GM23338 (cell line): ENCODE results near the gene MST1. TPM values are rescaled to one million over a fixed set of nuclear protein-coding genes. Genes with fewer than 3 reads are reported as not detected.

ENCODE experiments used
- ATAC-seq: fragments of 200-7000 bp; cut with Tn5 transposase; 3 replicates; pipeline ENCODE4 v1.9.1; 2020
- DNase-seq: peaks from one replicate; pipeline ENCODE4 v3.0.0-alpha.2; 2015; ENCODE audit warnings: low spot score
- H2AFZ ChIP-seq: fragments of 200-600 bp; sonication (generic); 2 replicates; pipeline ENCODE4 v1.8.0; 2016; ENCODE audit warnings: antibody characterized with exemption, mild to moderate bottlenecking, moderate library complexity
- H3F3A ChIP-seq: fragments of 200-600 bp; sonication (generic); replicated peaks from 2 replicates; pipeline ENCODE4 v1.8.0; 2017; ENCODE audit warnings: antibody characterized with exemption, mixed run types, low read depth
- H3K27ac ChIP-seq: fragments of 200-600 bp; sonication (generic); 2 replicates; pipeline ENCODE4 v1.6.1; 2016; ENCODE audit warnings: low read depth
- H3K27me3 ChIP-seq: fragments of 200-600 bp; sonication (generic); 2 replicates; pipeline ENCODE4 v1.8.0; 2016; ENCODE audit warnings: mild to moderate bottlenecking, mixed run types, moderate library complexity; ENCODE audit not compliant: insufficient read depth
- H3K36me3 ChIP-seq: fragments of 200-600 bp; sonication (generic); 2 replicates; pipeline ENCODE4 v1.8.0; 2016; ENCODE audit warnings: mild to moderate bottlenecking; ENCODE audit not compliant: insufficient read depth
- H3K4me1 ChIP-seq: fragments of 200-600 bp; sonication (generic); 2 replicates; pipeline ENCODE4 v1.8.0; 2016; ENCODE audit warnings: mild to moderate bottlenecking, moderate library complexity; ENCODE audit not compliant: insufficient read depth
- H3K4me2 ChIP-seq: fragments of 200-600 bp; sonication (generic); 2 replicates; pipeline ENCODE4 v1.7.1; 2017; ENCODE audit warnings: mixed run types
- H3K4me3 ChIP-seq: fragments of 200-600 bp; sonication (generic); 2 replicates; pipeline ENCODE4 v1.6.1; 2016; ENCODE audit warnings: mixed run types
- H3K79me2 ChIP-seq: fragments of 200-600 bp; sonication (generic); replicated peaks from 2 replicates; pipeline ENCODE4 v1.8.0; 2017; ENCODE audit warnings: mild to moderate bottlenecking; ENCODE audit not compliant: insufficient read depth
- H3K9me2 ChIP-seq: fragments of 200-600 bp; sonication (generic); 2 replicates; pipeline ENCODE4 v1.8.0; 2017; ENCODE audit not compliant: insufficient read depth
- H4K20me1 ChIP-seq: fragments of 200-600 bp; sonication (generic); replicated peaks from 2 replicates; pipeline ENCODE4 v1.8.0; 2017; ENCODE audit warnings: mild to moderate bottlenecking; ENCODE audit not compliant: insufficient read depth
- H3K27ac Mint-ChIP-seq: 2 replicates; pipeline ENCODE4 v1.8.0; 2020; ENCODE audit warnings: inconsistent platforms, mild to moderate bottlenecking, moderate library complexity, mixed read lengths
- H3K27me3 Mint-ChIP-seq: 3 replicates; pipeline ENCODE4 v1.8.0; 2022; ENCODE audit warnings: low read depth, mild to moderate bottlenecking, moderate library complexity, mixed read lengths, inconsistent platforms; ENCODE audit not compliant: insufficient read depth, poor library complexity
- H3K36me3 Mint-ChIP-seq: 3 replicates; pipeline ENCODE4 v1.8.0; 2021; ENCODE audit warnings: low read depth, mild to moderate bottlenecking, inconsistent platforms, moderate library complexity, mixed read lengths
- H3K4me1 Mint-ChIP-seq: 3 replicates; pipeline ENCODE4 v1.8.0; 2020; ENCODE audit warnings: mild to moderate bottlenecking, inconsistent platforms, mixed read lengths
- H3K4me3 Mint-ChIP-seq: 3 replicates; pipeline ENCODE4 v1.8.0; 2021; ENCODE audit warnings: moderate library complexity, mild to moderate bottlenecking, inconsistent platforms, mixed read lengths
- H3K9me3 Mint-ChIP-seq: 3 replicates; pipeline ENCODE4 v1.8.0; 2020; ENCODE audit warnings: moderate library complexity, mild to moderate bottlenecking, inconsistent platforms, mixed read lengths
- EZH2phosphoT487 ChIP-seq: fragments of 200-600 bp; sonication (generic); IDR thresholded peaks from one replicate; pipeline ENCODE4 v1.8.1; 2018; ENCODE audit warnings: antibody characterized with exemption; ENCODE audit not compliant: unreplicated experiment
- JUNB ChIP-seq: IDR thresholded peaks from one replicate; pipeline ENCODE4 v1.6.1; 2016; ENCODE audit warnings: antibody characterized with exemption; ENCODE audit not compliant: unreplicated experiment
- NANOG ChIP-seq: IDR thresholded peaks from 2 replicates; pipeline ENCODE4 v1.6.1; 2016; ENCODE audit warnings: antibody characterized with exemption, borderline replicate concordance
- POLR2AphosphoS5 ChIP-seq: IDR thresholded peaks from 2 replicates; pipeline ENCODE4 v1.6.1; 2016; ENCODE audit warnings: antibody characterized with exemption, low read depth
- REST ChIP-seq: IDR thresholded peaks from one replicate; pipeline ENCODE4 v1.6.1; 2018; ENCODE audit warnings: antibody characterized with exemption; ENCODE audit not compliant: unreplicated experiment
- STAT1 ChIP-seq: IDR thresholded peaks from one replicate; pipeline ENCODE4 v1.6.1; 2016; ENCODE audit warnings: antibody characterized with exemption; ENCODE audit not compliant: unreplicated experiment
- ZNF114 ChIP-seq: fragments of 250-450 bp; sonication (Bioruptor Pico); IDR thresholded peaks from 2 replicates; pipeline ENCODE4 v1.5.0; 2020; ENCODE audit warnings: mild to moderate bottlenecking, moderate library complexity
- ZNF331 ChIP-seq: fragments of 250-450 bp; sonication (Bioruptor Pico); IDR thresholded peaks from 2 replicates; pipeline ENCODE4 v1.5.0; 2020; ENCODE audit warnings: low read depth, mild to moderate bottlenecking, moderate library complexity
- polyA plus RNA-seq: library from polyadenylated mRNA; unstranded; fragments of >200 nt; fragmentation: Nextera tagmentation; extraction: Ambion mirVana; gene quantifications from 2 replicates; pipeline ENCODE4 v1.2.1, GENCODE V29; 2016
- total RNA-seq: library from RNA; depleted of rRNA; stranded (reverse); fragments of >200 nt; shearing (Covaris generic); gene quantifications from 2 replicates; pipeline ENCODE4 v1.2.3, GENCODE V29; 2014
- TF ChIP-seq, protein P1 (sequence below): fragments of 250-450 bp; sonication (Bioruptor Pico); IDR thresholded peaks from 2 replicates; pipeline ENCODE4 v1.5.0; 2020; ENCODE audit warnings: mild to moderate bottlenecking, moderate library complexity
- TF ChIP-seq, protein P2 (sequence below), 2 experiments: fragments of 200-600 bp in 1 of 2; sonication (generic) in 1 of 2; conservative IDR thresholded peaks; 2 replicates each; pipeline versions ENCODE4 v1.5.1 to v1.6.1; 2016 to 2017; ENCODE audit warnings: antibody characterized with exemption in 2 of 2, low read depth in 2 of 2, mild to moderate bottlenecking in 2 of 2, moderate library complexity in 1 of 2

The MST1 gene
- total and polyA plus RNA-seq, 2 experiments from 2014 or later = 5.9 to 11.1 TPM

GRCh38 chr3:49725906-49726681 is 36.8 kb upstream of the MST1 start (continued):
- TF ChIP-seq, protein P1, sequence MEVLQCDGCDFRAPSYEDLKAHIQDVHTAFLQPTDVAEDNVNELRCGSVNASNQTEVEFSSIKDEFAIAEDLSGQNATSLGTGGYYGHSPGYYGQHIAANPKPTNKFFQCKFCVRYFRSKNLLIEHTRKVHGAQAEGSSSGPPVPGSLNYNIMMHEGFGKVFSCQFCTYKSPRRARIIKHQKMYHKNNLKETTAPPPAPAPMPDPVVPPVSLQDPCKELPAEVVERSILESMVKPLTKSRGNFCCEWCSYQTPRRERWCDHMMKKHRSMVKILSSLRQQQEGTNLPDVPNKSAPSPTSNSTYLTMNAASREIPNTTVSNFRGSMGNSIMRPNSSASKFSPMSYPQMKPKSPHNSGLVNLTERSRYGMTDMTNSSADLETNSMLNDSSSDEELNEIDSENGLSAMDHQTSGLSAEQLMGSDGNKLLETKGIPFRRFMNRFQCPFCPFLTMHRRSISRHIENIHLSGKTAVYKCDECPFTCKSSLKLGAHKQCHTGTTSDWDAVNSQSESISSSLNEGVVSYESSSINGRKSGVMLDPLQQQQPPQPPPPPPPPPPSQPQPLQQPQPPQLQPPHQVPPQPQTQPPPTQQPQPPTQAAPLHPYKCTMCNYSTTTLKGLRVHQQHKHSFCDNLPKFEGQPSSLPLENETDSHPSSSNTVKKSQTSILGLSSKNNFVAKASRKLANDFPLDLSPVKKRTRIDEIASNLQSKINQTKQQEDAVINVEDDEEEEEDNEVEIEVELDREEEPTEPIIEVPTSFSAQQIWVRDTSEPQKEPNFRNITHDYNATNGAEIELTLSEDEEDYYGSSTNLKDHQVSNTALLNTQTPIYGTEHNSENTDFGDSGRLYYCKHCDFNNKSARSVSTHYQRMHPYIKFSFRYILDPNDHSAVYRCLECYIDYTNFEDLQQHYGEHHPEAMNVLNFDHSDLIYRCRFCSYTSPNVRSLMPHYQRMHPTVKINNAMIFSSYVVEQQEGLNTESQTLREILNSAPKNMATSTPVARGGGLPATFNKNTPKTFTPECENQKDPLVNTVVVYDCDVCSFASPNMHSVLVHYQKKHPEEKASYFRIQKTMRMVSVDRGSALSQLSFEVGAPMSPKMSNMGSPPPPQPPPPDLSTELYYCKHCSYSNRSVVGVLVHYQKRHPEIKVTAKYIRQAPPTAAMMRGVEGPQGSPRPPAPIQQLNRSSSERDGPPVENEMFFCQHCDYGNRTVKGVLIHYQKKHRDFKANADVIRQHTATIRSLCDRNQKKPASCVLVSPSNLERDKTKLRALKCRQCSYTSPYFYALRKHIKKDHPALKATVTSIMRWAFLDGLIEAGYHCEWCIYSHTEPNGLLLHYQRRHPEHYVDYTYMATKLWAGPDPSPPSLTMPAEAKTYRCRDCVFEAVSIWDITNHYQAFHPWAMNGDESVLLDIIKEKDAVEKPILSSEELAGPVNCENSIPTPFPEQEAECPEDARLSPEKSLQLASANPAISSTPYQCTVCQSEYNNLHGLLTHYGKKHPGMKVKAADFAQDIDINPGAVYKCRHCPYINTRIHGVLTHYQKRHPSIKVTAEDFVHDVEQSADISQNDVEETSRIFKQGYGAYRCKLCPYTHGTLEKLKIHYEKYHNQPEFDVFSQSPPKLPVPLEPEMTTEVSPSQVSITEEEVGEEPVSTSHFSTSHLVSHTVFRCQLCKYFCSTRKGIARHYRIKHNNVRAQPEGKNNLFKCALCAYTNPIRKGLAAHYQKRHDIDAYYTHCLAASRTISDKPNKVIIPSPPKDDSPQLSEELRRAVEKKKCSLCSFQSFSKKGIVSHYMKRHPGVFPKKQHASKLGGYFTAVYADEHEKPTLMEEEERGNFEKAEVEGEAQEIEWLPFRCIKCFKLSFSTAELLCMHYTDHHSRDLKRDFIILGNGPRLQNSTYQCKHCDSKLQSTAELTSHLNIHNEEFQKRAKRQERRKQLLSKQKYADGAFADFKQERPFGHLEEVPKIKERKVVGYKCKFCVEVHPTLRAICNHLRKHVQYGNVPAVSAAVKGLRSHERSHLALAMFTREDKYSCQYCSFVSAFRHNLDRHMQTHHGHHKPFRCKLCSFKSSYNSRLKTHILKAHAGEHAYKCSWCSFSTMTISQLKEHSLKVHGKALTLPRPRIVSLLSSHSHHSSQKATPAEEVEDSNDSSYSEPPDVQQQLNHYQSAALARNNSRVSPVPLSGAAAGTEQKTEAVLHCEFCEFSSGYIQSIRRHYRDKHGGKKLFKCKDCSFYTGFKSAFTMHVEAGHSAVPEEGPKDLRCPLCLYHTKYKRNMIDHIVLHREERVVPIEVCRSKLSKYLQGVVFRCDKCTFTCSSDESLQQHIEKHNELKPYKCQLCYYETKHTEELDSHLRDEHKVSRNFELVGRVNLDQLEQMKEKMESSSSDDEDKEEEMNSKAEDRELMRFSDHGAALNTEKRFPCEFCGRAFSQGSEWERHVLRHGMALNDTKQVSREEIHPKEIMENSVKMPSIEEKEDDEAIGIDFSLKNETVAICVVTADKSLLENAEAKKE = no peak
- TF ChIP-seq, protein P2, sequence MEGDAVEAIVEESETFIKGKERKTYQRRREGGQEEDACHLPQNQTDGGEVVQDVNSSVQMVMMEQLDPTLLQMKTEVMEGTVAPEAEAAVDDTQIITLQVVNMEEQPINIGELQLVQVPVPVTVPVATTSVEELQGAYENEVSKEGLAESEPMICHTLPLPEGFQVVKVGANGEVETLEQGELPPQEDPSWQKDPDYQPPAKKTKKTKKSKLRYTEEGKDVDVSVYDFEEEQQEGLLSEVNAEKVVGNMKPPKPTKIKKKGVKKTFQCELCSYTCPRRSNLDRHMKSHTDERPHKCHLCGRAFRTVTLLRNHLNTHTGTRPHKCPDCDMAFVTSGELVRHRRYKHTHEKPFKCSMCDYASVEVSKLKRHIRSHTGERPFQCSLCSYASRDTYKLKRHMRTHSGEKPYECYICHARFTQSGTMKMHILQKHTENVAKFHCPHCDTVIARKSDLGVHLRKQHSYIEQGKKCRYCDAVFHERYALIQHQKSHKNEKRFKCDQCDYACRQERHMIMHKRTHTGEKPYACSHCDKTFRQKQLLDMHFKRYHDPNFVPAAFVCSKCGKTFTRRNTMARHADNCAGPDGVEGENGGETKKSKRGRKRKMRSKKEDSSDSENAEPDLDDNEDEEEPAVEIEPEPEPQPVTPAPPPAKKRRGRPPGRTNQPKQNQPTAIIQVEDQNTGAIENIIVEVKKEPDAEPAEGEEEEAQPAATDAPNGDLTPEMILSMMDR (conservative IDR thresholded peaks at IDR 0.05; ENCODE audit: low read depth in 2 of 2) = no peak

- H3K36me3 Mint-ChIP-seq = peaks cover 31% of the 10 kb centered on the region
- Histone ChIP-seq H3K27me3 (no peaks in the 10 kb centered on the region), H3K4me1 (no peaks in the 10 kb centered on the region; the same call in 1 of the 2 replicates), H3K4me2 (peak overlapping the region; percentile 87), H3K9me2 (no peaks in the 10 kb centered on the region), H2AFZ (peak overlapping the region; percentile 91; the same call in 1 of the 2 replicates), H3K4me3 (peak overlapping the region; percentile 98), H3K36me3 (peaks cover 5% of the 10 kb centered on the region; the same call in 1 of the 2 replicates), H3K79me2 (no peaks in the 10 kb centered on the region; the same call in 1 of the 2 replicates), H3K27ac (peak overlapping the region; percentile 94), H4K20me1 (peaks cover 7% of the 10 kb centered on the region; the same call in 1 of the 2 replicates), H3F3A (peaks cover 18% of the 10 kb centered on the region)
- peak overlapping the region; percentile 94 for H3K4me3 Mint-ChIP-seq
- no peaks in the 10 kb centered on the region for H3K9me3 Mint-ChIP-seq
- DNase-seq = peak; percentile 36
- peaks cover 6% of the 10 kb centered on the region; the same call in 1 of the 3 replicates for H3K4me1 Mint-ChIP-seq
- peak; percentile 1 for ATAC-seq
- H3K27ac Mint-ChIP-seq = peak overlapping the region; percentile 98
- peaks cover 29% of the 10 kb centered on the region for H3K27me3 Mint-ChIP-seq
- TF ChIP-seq NANOG (no peak), EZH2phosphoT487 (no peak), STAT1 (no peak), ZNF114 (CRISPR knock-in tag) (no peak), ZNF331 (CRISPR knock-in tag) (no peak), POLR2AphosphoS5 (no peak; the same call in 1 of the 2 replicates), REST (no peak), JUNB (no peak)
- TF ChIP-seq, protein P2 (conservative IDR thresholded peaks at IDR 0.05; ENCODE audit: low read depth in 2 of 2) = no peak
Measured at GRCh38 chr3:49724586-49724985, 35.3 kb upstream of the MST1 start.
